ENCODE measurements around the gene SPDYE9.
"Not testable (repeated sequence)": the region's sequence is repeated elsewhere in the genome, so short reads cannot be mapped to it uniquely, and the experiment has no call there.

Gene SPDYE9, protein sequence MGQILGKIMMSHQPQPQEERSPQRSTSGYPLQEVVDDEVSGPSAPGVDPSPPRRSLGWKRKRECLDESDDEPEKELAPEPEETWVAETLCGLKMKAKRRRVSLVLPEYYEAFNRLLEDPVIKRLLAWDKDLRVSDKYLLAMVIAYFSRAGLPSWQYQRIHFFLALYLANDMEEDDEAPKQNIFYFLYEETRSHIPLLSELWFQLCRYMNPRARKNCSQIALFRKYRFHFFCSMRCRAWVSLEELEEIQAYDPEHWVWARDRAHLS

DNA sequence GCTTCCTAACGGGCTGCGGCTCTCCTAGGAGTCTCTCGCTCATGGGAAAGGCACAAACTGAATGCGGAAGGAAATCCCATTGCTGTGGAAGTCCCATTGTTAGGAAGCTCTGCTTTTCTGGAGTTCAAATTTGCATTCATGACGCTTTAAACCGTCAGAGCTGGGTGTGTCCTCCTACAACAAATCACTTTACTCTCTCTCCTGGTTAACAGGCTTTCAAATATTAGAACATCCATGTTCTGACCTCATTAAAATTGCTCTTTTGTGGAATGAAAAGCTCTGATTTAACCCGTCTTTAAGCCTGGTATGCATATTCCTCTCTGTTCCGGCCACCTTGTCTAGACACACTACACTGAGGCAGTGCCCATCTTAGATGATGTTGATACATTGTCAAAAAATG, at the start of gene SPDYE9:
TSS of gene SPDYE9 (minus strand) at position 101 of the 400 bp plus-strand sequence. CDS start 1,800 bp downstream, outside the sequence.
- not testable (repeated sequence) for DNase-seq

DNA sequence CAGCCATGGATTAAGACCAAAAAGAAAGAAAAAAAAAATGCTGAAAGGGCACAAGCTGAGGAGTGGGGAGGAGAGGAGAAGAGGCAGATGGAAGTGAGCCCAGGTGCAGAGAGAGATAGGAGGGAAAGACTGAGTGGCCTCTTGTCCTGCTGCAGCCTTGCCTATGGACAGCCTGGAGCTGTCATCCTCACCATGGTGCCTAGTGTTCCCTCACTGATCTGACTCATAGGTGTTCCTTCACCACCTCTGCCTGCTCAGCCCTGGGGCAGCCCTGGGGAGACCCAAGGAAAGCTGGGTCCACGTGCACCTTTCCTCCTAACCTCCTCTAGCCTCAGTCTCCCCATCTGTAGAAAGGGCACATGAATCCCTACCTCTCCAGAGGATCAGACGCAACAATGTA, 49.0 kb upstream of the SPDYE9 start:
- not testable (repeated sequence) for DNase-seq

DNA sequence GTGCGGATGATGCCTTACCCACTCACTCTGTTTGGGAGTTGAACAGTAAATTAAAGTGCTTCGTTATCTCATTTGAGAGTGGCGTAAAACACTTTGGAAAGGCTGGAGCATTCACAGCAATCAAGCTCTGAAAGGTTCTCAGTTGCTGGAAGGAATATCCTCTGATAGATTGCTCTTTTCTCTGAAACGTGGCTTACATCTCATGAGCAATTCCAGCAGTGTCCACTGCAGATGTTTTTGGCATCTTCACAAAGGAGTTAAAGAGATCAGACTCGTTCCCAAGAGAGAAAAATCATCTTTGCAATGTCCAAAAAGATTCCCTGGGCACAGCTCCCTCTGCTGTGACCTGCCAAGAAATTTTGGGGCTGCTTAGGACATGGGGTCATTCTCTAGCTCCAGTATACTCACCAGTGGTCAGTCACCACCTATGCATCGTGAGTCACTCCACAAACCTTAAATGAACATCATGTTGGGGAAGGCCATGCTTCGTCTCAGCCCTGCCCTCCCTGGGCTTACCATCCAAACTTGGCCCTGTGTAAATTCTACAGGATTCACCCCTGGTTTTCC, 46.9 kb upstream of the SPDYE9 start:
- DNase-seq = not testable (repeated sequence)

DNA sequence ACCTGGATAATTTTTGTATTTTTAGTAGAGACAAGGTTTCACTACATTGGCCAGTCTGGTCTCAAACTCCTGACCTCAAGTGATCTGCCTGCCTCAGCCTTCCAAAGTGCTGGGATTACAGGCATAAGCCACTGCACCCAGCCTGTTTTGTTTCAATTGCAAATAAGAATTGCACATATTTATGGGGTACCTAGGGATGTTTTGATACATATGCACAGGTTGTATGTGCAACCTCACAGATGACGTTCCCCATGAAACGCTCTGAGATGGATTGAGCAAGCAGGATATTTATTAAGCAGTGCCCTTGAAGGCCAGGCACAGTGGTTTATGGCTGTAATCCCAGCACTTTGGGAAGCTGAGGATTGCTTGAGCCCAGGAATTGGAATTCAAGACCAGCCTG, 44.8 kb upstream of the SPDYE9 start:
- DNase-seq = not testable (repeated sequence)

DNA sequence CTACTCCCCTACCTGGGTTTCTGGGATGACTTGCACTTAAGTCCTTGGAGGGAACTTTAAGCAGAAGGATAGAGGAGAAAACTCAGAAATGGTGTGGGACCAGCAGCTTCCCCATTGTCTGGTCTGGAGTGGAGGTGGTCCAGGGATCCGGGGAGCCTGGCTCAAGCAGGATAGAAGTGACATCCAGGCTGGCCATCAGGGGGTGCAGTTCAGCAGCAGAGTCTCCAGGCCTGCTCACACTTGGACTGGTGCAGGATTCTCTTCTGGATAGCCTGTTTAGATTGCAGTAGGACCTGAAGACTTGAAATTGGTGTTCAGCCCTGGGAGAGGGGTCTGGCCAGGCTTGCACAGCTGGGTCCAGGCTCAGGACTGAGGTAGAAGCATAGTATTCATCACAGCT, 38.3 kb upstream of the SPDYE9 start:
- not testable (repeated sequence) for DNase-seq

DNA sequence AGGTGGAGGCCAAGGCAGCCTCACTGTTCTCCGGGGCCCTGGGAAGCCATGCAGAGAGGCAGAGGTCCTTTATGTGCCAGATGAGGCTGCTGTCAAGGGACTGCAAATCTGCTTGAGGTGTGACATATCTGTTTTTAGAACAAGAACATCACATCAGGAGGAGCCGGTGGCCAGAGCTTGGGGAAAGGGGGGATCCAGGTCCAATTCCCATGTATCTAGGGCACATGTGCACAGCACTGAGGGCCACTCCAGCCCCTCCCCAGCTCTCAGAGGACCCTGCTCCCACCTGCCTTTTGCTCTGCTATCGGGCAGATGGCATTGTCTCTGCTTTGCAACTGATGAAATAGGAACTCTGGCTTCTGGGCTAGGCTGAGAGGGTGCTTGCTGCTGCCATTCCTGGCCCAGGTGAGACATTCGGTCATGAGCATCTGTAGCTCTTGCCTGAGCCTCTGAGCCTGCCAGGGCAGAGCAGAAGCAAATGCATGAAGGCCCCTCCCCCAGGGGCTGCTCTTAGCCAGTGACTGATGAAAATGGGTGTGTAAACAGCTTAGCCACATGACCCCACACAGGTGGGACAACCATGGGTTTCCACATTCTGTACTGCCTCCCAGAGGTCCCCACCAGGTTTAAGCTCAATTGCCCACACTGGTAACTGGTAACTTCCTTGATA, 37.1 kb upstream of the SPDYE9 start:
- DNase-seq = not testable (repeated sequence)

DNA sequence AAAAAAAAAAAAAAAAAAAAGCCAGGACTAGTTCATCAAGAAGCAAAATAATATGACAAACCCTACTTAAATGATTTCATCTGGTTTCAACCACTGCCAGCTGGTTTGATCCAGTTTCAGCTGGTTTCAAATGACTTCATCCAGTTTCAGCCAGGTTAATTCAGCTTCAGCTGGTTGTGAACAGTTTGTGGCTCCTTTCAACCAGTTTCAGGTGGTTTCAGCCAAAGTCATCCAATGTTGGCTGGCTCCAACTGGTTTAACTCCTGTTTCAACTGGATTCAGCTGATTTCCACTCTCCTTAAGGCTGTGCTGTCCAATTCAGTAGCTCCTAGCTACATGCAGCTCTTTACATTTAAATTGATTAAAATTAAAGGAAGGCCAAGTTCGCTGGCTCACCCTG, 32.3 kb upstream of the SPDYE9 start:
- not testable (repeated sequence) for DNase-seq

DNA sequence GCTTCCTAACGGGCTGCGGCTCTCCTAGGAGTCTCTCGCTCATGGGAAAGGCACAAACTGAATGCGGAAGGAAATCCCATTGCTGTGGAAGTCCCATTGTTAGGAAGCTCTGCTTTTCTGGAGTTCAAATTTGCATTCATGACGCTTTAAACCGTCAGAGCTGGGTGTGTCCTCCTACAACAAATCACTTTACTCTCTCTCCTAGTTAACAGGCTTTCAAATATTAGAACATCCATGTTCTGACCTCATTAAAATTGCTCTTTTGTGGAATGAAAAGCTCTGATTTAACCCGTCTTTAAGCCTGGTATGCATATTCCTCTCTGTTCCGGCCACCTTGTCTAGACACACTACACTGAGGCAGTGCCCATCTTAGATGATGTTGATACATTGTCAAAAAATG, 28.0 kb downstream of the SPDYE9 start, which contains the start of gene SPDYE11:
TSS of gene SPDYE11 (minus strand) at position 101 of the 400 bp plus-strand sequence. CDS start 1,800 bp downstream, outside the sequence.
- DNase-seq = not testable (repeated sequence)

DNA sequence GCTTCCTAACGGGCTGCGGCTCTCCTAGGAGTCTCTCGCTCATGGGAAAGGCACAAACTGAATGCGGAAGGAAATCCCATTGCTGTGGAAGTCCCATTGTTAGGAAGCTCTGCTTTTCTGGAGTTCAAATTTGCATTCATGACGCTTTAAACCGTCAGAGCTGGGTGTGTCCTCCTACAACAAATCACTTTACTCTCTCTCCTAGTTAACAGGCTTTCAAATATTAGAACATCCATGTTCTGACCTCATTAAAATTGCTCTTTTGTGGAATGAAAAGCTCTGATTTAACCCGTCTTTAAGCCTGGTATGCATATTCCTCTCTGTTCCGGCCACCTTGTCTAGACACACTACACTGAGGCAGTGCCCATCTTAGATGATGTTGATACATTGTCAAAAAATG, 56.2 kb downstream of the SPDYE9 start, which contains the start of gene SPDYE8:
TSS of gene SPDYE8 (minus strand) at position 101 of the 400 bp plus-strand sequence. CDS start 1,800 bp downstream, outside the sequence.
- not testable (repeated sequence) for DNase-seq
